ENCODE measurements around the gene NUP210L. TPM values are rescaled to one million over a fixed set of nuclear protein-coding genes. Genes with fewer than 3 reads are reported as not detected.

The NUP210L gene
- total RNA-seq, 2 donors from 2014 or later, result 0.14 to 0.41 TPM

GRCh38 chr1:153958961-153959260 is 196.0 kb downstream of the NUP210L start:
- DNase-seq (ENCODE audit: low spot score), result no peak
- Histone ChIP-seq H3K9me3 (no peaks in the 10 kb centered on the region), H3K36me3 (peaks cover 17% of the 10 kb centered on the region), H3K27me3 (replicated peaks; ENCODE audit: insufficient read depth) (no peaks in the 10 kb centered on the region), H3K4me1 (ENCODE audit: control insufficient read depth in 1 of 2, low read depth in 2 of 2) (peaks cover 36 to 58% of the 10 kb centered on the region in 2 donors), H3K27ac (peak overlapping the region; percentile 26 to 90), H3K4me3 (peak overlapping the region; percentile 98)
- no peak for ATAC-seq (ENCODE audit: insufficient number of reproducible peaks, low FRiP score, low read depth)
- TF ChIP-seq, protein P1, sequence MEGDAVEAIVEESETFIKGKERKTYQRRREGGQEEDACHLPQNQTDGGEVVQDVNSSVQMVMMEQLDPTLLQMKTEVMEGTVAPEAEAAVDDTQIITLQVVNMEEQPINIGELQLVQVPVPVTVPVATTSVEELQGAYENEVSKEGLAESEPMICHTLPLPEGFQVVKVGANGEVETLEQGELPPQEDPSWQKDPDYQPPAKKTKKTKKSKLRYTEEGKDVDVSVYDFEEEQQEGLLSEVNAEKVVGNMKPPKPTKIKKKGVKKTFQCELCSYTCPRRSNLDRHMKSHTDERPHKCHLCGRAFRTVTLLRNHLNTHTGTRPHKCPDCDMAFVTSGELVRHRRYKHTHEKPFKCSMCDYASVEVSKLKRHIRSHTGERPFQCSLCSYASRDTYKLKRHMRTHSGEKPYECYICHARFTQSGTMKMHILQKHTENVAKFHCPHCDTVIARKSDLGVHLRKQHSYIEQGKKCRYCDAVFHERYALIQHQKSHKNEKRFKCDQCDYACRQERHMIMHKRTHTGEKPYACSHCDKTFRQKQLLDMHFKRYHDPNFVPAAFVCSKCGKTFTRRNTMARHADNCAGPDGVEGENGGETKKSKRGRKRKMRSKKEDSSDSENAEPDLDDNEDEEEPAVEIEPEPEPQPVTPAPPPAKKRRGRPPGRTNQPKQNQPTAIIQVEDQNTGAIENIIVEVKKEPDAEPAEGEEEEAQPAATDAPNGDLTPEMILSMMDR (IDR thresholded peaks at IDR 0.05), result no peak

- Histone ChIP-seq H3K27ac (peak within 1 kb of the TSS; percentile 84 to 90), H3K27me3 (replicated peaks; ENCODE audit: insufficient read depth) (no peaks in the 10 kb centered on the region), H3K4me3 (peak within 1 kb of the TSS; percentile 98), H3K36me3 (peaks cover 20% of the 10 kb centered on the region), H3K9me3 (no peaks in the 10 kb centered on the region), H3K4me1 (ENCODE audit: control insufficient read depth in 1 of 2, low read depth in 2 of 2) (peaks cover 35 to 57% of the 10 kb centered on the region in 2 donors)
- ATAC-seq (ENCODE audit: insufficient number of reproducible peaks, low FRiP score, low read depth) (peak; percentile 75), DNase-seq (ENCODE audit: low spot score) (peak; percentile 99)
- TF ChIP-seq, protein P1 (IDR thresholded peaks at IDR 0.05), result no peak
These were observed 196.5 kb downstream of the NUP210L start, which contains the start of gene CRTC2 for GRCh38 chr1:153958111-153958960. CRTC2 (minus strand) TSS chr1:153958612; CDS start chr1:153958497, 115 bp downstream.

DNA sequence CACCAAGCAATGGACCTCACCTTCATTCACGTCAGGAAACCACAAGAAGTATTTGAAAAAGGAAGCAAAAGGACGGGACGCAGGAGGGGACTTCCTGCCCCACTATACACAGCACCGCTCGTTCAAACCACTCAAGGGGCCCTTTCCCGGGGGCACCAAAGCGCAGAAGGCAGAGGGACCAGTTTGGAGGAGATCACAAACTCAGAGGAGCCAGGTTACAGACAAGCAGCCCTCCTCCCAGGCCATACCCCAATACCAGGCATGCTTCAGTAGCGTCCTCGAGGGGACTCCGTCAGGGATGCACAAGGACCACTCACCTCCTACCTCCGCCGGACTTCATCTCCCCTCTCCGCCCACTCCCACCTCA is 197.1 kb downstream of the NUP210L start:
- Histone ChIP-seq H3K4me1 (ENCODE audit: control insufficient read depth in 1 of 2, low read depth in 2 of 2) (peaks cover 35 to 54% of the 10 kb centered on the region in 2 donors), H3K4me3 (peak overlapping the region; percentile 98), H3K27me3 (replicated peaks; ENCODE audit: insufficient read depth) (no peaks in the 10 kb centered on the region), H3K9me3 (no peaks in the 10 kb centered on the region), H3K36me3 (peaks cover 24% of the 10 kb centered on the region), H3K27ac (peak overlapping the region; percentile 84 to 90)
- DNase-seq (ENCODE audit: low spot score) (no peak), ATAC-seq (ENCODE audit: insufficient number of reproducible peaks, low FRiP score, low read depth) (no peak)
- TF ChIP-seq, protein P1 (IDR thresholded peaks at IDR 0.05), result no peak

- peaks cover 31 to 49% of the 10 kb centered on the region in 2 donors for H3K4me1 ChIP-seq (ENCODE audit: control insufficient read depth in 1 of 2, low read depth in 2 of 2)
- peak overlapping the region; percentile 84 to 90 for H3K27ac ChIP-seq
- DNase-seq (ENCODE audit: low spot score) (no peak), ATAC-seq (ENCODE audit: insufficient number of reproducible peaks, low FRiP score, low read depth) (no peak)
- peaks cover 29% of the 10 kb centered on the region for H3K36me3 ChIP-seq
- no peaks in the 10 kb centered on the region for H3K27me3 ChIP-seq (replicated peaks; ENCODE audit: insufficient read depth)
- peak overlapping the region; percentile 98 for H3K4me3 ChIP-seq
- no peaks in the 10 kb centered on the region for H3K9me3 ChIP-seq
- TF ChIP-seq, protein P1 (IDR thresholded peaks at IDR 0.05), result no peak
These were observed 197.7 kb downstream of the NUP210L start for GRCh38 chr1:153956997-153957715.

DNA sequence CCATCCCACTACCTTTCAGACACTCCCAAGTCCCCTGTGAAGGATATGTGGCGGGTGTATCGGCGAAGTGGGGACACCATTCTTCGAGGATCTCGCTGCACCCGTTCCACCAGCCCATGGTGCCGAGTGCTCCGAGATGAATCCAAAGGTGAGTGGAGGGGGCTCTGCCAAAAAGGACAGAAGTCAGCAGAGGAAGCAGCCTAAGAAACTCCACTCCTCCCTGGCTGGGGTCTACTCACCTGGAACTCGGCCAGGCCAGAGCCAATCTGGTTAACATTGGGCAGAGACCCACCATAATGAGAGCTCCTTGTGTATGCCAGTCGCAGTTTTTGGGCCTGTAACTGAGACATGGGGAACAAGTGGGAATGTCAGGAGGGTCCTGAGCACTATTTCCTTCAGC is 200.0 kb downstream of the NUP210L start:
- Histone ChIP-seq H3K36me3 (peaks cover 46% of the 10 kb centered on the region), H3K27ac (no peak overlapping the region), H3K4me1 (ENCODE audit: control insufficient read depth in 1 of 2, low read depth in 2 of 2) (peaks cover 25 to 32% of the 10 kb centered on the region in 2 donors), H3K27me3 (replicated peaks; ENCODE audit: insufficient read depth) (no peaks in the 10 kb centered on the region), H3K9me3 (no peaks in the 10 kb centered on the region), H3K4me3 (no peak overlapping the region)
- ATAC-seq (ENCODE audit: insufficient number of reproducible peaks, low FRiP score, low read depth) (no peak), DNase-seq (ENCODE audit: low spot score) (no peak)
- TF ChIP-seq, protein P1 (IDR thresholded peaks at IDR 0.05), result no peak
